ENCODE measurements around the gene COPB1. TPM values are rescaled to one million over a fixed set of nuclear protein-coding genes. Genes with fewer than 3 reads are reported as not detected.

The COPB1 gene
- total RNA-seq, 4 donors from 2014 or later = 60.9 to 118 (median 102) TPM

GRCh38 chr11:14444441-14445189, 55.0 kb downstream of the COPB1 start:
- Histone ChIP-seq H3K27ac (no peak overlapping the region), H3K4me3 (no peak overlapping the region), H3K27me3 (no peaks in the 10 kb centered on the region), H3K9me3 (no peaks in the 10 kb centered on the region), H3K4me1 (peaks cover 0 to 9% (median 0%) of the 10 kb centered on the region in 3 donors), H3K36me3 (no peaks in the 10 kb centered on the region)
- DNase-seq = no peak
- intact Hi-C loops (cut with DNase I) = no loop called here
- WGBS, 2 donors = 87 to 90% methylated on average over 8 of the region's 8 CpGs
- TF ChIP-seq POLR2A (IDR thresholded peaks at IDR 0.05) = no peak
- TF ChIP-seq, protein P1, sequence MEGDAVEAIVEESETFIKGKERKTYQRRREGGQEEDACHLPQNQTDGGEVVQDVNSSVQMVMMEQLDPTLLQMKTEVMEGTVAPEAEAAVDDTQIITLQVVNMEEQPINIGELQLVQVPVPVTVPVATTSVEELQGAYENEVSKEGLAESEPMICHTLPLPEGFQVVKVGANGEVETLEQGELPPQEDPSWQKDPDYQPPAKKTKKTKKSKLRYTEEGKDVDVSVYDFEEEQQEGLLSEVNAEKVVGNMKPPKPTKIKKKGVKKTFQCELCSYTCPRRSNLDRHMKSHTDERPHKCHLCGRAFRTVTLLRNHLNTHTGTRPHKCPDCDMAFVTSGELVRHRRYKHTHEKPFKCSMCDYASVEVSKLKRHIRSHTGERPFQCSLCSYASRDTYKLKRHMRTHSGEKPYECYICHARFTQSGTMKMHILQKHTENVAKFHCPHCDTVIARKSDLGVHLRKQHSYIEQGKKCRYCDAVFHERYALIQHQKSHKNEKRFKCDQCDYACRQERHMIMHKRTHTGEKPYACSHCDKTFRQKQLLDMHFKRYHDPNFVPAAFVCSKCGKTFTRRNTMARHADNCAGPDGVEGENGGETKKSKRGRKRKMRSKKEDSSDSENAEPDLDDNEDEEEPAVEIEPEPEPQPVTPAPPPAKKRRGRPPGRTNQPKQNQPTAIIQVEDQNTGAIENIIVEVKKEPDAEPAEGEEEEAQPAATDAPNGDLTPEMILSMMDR (IDR thresholded peaks at IDR 0.05) = no peak

GRCh38 chr11:14443638-14444037, 56.0 kb downstream of the COPB1 start:
- H3K36me3 ChIP-seq = no peaks in the 10 kb centered on the region
- WGBS, 2 donors = 56 to 75% methylated on average over 1 of the region's 1 CpG
- no peak overlapping the region for H3K27ac ChIP-seq
- peaks cover 0 to 9% (median 0%) of the 10 kb centered on the region in 3 donors for H3K4me1 ChIP-seq
- intact Hi-C loops (cut with DNase I) = no loop called here
- TF ChIP-seq, protein P1 (IDR thresholded peaks at IDR 0.05) = no peak
- no peak for TF ChIP-seq POLR2A (IDR thresholded peaks at IDR 0.05)
- no peaks in the 10 kb centered on the region for H3K27me3 ChIP-seq
- H3K4me3 ChIP-seq = no peak overlapping the region
- DNase-seq = no peak
- H3K9me3 ChIP-seq = no peaks in the 10 kb centered on the region

DNA sequence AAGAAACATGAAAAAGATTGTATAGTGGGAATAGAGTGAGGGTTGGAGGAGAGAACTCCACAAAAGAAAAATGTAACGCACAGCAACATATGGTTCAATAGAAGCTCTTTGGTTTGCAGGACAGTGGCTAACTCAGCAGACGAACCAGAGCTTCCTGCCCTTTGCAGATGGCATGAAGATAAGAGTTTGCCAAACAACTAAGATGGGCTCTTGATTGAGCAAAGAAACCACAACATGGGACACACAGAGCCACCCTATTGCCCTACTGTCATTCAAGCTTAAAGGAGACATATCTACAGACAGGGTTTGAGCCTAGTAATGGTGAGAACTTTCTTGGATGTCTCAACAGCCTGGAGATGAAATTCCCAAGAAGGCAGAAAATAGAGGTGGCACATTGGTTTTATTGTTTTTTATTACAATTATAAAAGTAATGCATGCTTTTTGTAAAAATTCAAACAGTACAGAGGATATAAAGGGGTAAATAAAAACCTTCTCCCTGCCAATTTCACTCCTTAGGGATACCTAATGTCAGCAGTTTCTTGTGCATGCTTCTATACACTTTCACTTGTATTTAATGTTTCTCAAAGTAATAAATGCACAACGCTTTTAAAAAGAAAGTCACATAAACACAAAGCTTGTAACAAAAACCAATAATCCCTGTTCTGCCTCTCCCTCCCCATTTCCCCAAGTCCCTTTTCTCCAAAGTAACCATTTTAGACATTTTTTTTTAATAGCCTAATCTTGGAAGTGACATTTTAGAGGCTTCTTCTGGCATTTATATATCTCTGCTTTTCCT, 63.7 kb downstream of the COPB1 start:
- no peak for DNase-seq
- no peaks in the 10 kb centered on the region for H3K9me3 ChIP-seq
- no peaks in the 10 kb centered on the region for H3K4me1 ChIP-seq
- intact Hi-C loops (cut with DNase I) = no loop called here
- TF ChIP-seq, protein P1 (IDR thresholded peaks at IDR 0.05) = no peak
- no peak for TF ChIP-seq POLR2A (IDR thresholded peaks at IDR 0.05)
- H3K4me3 ChIP-seq = no peak overlapping the region
- H3K27ac ChIP-seq = no peak overlapping the region
- no peaks in the 10 kb centered on the region for H3K36me3 ChIP-seq
- 49 to 76% methylated on average over 3 of the region's 3 CpGs for WGBS, 2 donors
- no peaks in the 10 kb centered on the region for H3K27me3 ChIP-seq

- Histone ChIP-seq H3K4me1 (peaks cover 8 to 26% (median 14%) of the 10 kb centered on the region in 3 donors), H3K4me3 (no peak overlapping the region), H3K9me3 (no peaks in the 10 kb centered on the region), H3K27ac (no peak overlapping the region), H3K27me3 (no peaks in the 10 kb centered on the region), H3K36me3 (no peaks in the 10 kb centered on the region)
- TF ChIP-seq, protein P1 (IDR thresholded peaks at IDR 0.05) = no peak
- TF ChIP-seq POLR2A (IDR thresholded peaks at IDR 0.05) = no peak
- no peak for DNase-seq
- intact Hi-C loops (cut with DNase I) = no loop called here
Measured at GRCh38 chr11:14425621-14426020, 74.0 kb downstream of the COPB1 start.

DNA sequence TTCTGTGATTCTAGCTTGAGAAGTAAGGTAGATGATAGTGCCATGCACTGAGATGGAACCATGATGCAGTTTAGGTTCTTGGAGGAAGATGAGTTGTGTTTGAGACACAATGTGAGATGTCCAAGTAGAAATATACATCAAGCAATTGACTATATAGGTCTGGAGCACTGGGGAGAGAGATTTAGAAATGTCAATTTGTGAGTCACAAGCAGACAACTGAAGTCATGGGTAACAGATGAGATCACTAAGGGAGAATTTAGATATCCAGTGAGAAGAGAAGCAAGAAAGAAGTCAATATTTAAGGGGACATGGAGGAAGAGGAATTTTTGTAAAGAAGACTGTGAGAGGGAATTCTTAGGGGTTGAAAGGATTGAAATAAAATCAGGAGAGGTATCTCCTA, 75.5 kb downstream of the COPB1 start:
- TF ChIP-seq POLR2A (IDR thresholded peaks at IDR 0.05) = no peak
- TF ChIP-seq, protein P1 (IDR thresholded peaks at IDR 0.05) = no peak
- Histone ChIP-seq H3K27ac (no peak overlapping the region), H3K4me3 (no peak overlapping the region), H3K9me3 (no peaks in the 10 kb centered on the region), H3K27me3 (no peaks in the 10 kb centered on the region), H3K36me3 (no peaks in the 10 kb centered on the region), H3K4me1 (peaks cover 8 to 26% (median 14%) of the 10 kb centered on the region in 3 donors)
- intact Hi-C loops (cut with DNase I) = no loop called here
- DNase-seq = no peak
